Measurements from ENCODE around the gene ATP2C1. TPM values are rescaled to one million over a fixed set of nuclear protein-coding genes. Genes with fewer than 3 reads are reported as not detected.

ATP2C1 gene
- total RNA-seq, 2 experiments from 2014 or later = 40.9 to 44.0 TPM

- ATAC-seq (ENCODE audit: poor library complexity) (no peak), DNase-seq (no peak)
- no peak overlapping the region for H3K4me3 ChIP-seq (ENCODE audit: low read length)
- Mint-ChIP-seq H3K4me3 (no peak overlapping the region), H3K4me1 (ENCODE audit: low read depth) (peaks cover 14% of the 10 kb centered on the region), H3K36me3 (ENCODE audit: low read depth) (no peaks in the 10 kb centered on the region), H3K9me3 (no peaks in the 10 kb centered on the region), H3K27me3 (no peaks in the 10 kb centered on the region), H3K27ac (no peak overlapping the region)
- H3K27me3 ChIP-seq (ENCODE audit: control insufficient read depth in 1 of 2, insufficient read depth in 2 of 2, low read length in 2 of 2) = no peaks in the 10 kb centered on the region
- no peak overlapping the region for H3K27ac ChIP-seq (ENCODE audit: low read depth in 1 of 2, low read length in 2 of 2)
- H3K4me1 ChIP-seq (ENCODE audit: insufficient read depth, low read length) = peaks cover 11% of the 10 kb centered on the region
- CTCF ChIA-PET = no interaction called here
- TF ChIP-seq CTCF (IDR thresholded peaks at IDR 0.05) = no peak
- no peaks in the 10 kb centered on the region for H3K9me3 ChIP-seq (ENCODE audit: control insufficient read depth in 1 of 2, insufficient read depth in 1 of 2, low read length in 2 of 2)
- POLR2A ChIA-PET = no interaction called here
- H3K36me3 ChIP-seq (ENCODE audit: insufficient read depth, low read length) = no peaks in the 10 kb centered on the region
- intact Hi-C loops (cut with DNase I, micrococcal nuclease) = no loop called here
Observed at GRCh38 chr3:130849091-130849552, 44.8 kb upstream of the ATP2C1 start.

- CTCF ChIA-PET = interaction anchor here (1.4 kb wide), 1 partner anchor 43 kb away, joined by 5 read pairs; the partner anchor contains the start of gene ATP2C1
- H3K9me3 ChIP-seq (ENCODE audit: control insufficient read depth in 1 of 2, insufficient read depth in 1 of 2, low read length in 2 of 2) = no peaks in the 10 kb centered on the region
- peaks cover 11% of the 10 kb centered on the region for H3K4me1 ChIP-seq (ENCODE audit: insufficient read depth, low read length)
- peak overlapping the region; percentile 1 for H3K4me3 ChIP-seq (ENCODE audit: low read length)
- Mint-ChIP-seq H3K4me3 (peak overlapping the region; percentile 3), H3K36me3 (ENCODE audit: low read depth) (no peaks in the 10 kb centered on the region), H3K4me1 (ENCODE audit: low read depth) (peaks cover 14% of the 10 kb centered on the region), H3K27ac (peak overlapping the region; percentile 34), H3K27me3 (peaks cover 3% of the 10 kb centered on the region), H3K9me3 (no peaks in the 10 kb centered on the region)
- H3K27me3 ChIP-seq (ENCODE audit: control insufficient read depth in 1 of 2, insufficient read depth in 2 of 2, low read length in 2 of 2) = no peaks in the 10 kb centered on the region
- H3K27ac ChIP-seq (ENCODE audit: low read depth in 1 of 2, low read length in 2 of 2) = no peak overlapping the region
- intact Hi-C loops (cut with DNase I, micrococcal nuclease) = loop anchor here in 1 of 2 experiments (5.0 kb wide), 1 partner anchor 42 kb away; the partner anchor contains the start of gene ATP2C1
- POLR2A ChIA-PET = interaction anchor here (0.9 to 2.1 kb wide), 3 partner anchors 10 to 46 kb away, joined by 3 to 9 read pairs (median 3); partner anchors contain the start of gene ATP2C1
- TF ChIP-seq CTCF (IDR thresholded peaks at IDR 0.05) = no peak
- no peaks in the 10 kb centered on the region for H3K36me3 ChIP-seq (ENCODE audit: insufficient read depth, low read length)
- ATAC-seq (ENCODE audit: poor library complexity) = peak; percentile 87
- peak in 6 of 14 experiments; percentile 3 to 77 (median 21) for DNase-seq
Observed at GRCh38 chr3:130850044-130850797, 43.7 kb upstream of the ATP2C1 start.

GRCh38 chr3:130850843-130851242 lies 43.0 kb upstream of the ATP2C1 start:
- Mint-ChIP-seq H3K36me3 (ENCODE audit: low read depth) (no peaks in the 10 kb centered on the region), H3K4me3 (no peak overlapping the region), H3K27ac (no peak overlapping the region), H3K4me1 (ENCODE audit: low read depth) (peaks cover 14% of the 10 kb centered on the region), H3K27me3 (peaks cover 6% of the 10 kb centered on the region), H3K9me3 (no peaks in the 10 kb centered on the region)
- DNase-seq (no peak), ATAC-seq (ENCODE audit: poor library complexity) (no peak)
- H3K27me3 ChIP-seq (ENCODE audit: control insufficient read depth in 1 of 2, insufficient read depth in 2 of 2, low read length in 2 of 2) = no peaks in the 10 kb centered on the region
- TF ChIP-seq CTCF (IDR thresholded peaks at IDR 0.05) = no peak
- CTCF ChIA-PET = interaction anchor here (1.4 kb wide), 1 partner anchor 43 kb away, joined by 5 read pairs; the partner anchor contains the start of gene ATP2C1
- no peaks in the 10 kb centered on the region for H3K9me3 ChIP-seq (ENCODE audit: control insufficient read depth in 1 of 2, insufficient read depth in 1 of 2, low read length in 2 of 2)
- peaks cover 11% of the 10 kb centered on the region for H3K4me1 ChIP-seq (ENCODE audit: insufficient read depth, low read length)
- POLR2A ChIA-PET = interaction anchor here (0.9 to 2.1 kb wide), 3 partner anchors 11 to 45 kb away, joined by 3 to 9 read pairs (median 3); partner anchors contain the start of gene ATP2C1
- intact Hi-C loops (cut with DNase I, micrococcal nuclease) = loop anchor here in 1 of 2 experiments (5.0 kb wide), 1 partner anchor 41 kb away; the partner anchor contains the start of gene ATP2C1
- H3K4me3 ChIP-seq (ENCODE audit: low read length) = peak overlapping the region; percentile 1
- H3K36me3 ChIP-seq (ENCODE audit: insufficient read depth, low read length) = no peaks in the 10 kb centered on the region
- no peak overlapping the region for H3K27ac ChIP-seq (ENCODE audit: low read depth in 1 of 2, low read length in 2 of 2)

Measured in CD4-positive, alpha-beta T cell (primary cell).